Left lung (tissue), 10 donors: Measurements from ENCODE around the gene LRPPRC. TPM values are rescaled to one million over a fixed set of nuclear protein-coding genes. Genes with fewer than 3 reads are reported as not detected.
A peak's percentile ranks its signal among the peaks of the same experiment; 100 is the strongest.

Experiments
- ATAC-seq: fragments of 200-7000 bp; cut with Tn5 transposase; one replicate; pipeline ENCODE4 v1.9.1; 2020; ENCODE audit warnings: moderate library complexity
- DNase-seq, 4 donors: peaks; one replicate each; pipeline ENCODE4 v3.0.0-alpha.2; 2013 to 2020
- H3K27ac ChIP-seq, 2 donors: fragments of 200-600 bp; sonication (generic) in 1 of 2; one replicate each; pipeline versions ENCODE4 v1.5.0 to v1.8.0; 2020 to 2021
- H3K27me3 ChIP-seq, 2 donors: fragments of 200-600 bp; sonication (generic) in 1 of 2; one replicate each; pipeline versions ENCODE4 v1.5.0 to v1.8.0; 2020 to 2021
- H3K36me3 ChIP-seq, 2 donors: fragments of 200-600 bp; sonication (generic) in 1 of 2; one replicate each; pipeline versions ENCODE4 v1.5.0 to v1.8.0; 2020 to 2021
- H3K4me1 ChIP-seq, 2 donors: fragments of 200-600 bp; one replicate each; pipeline ENCODE4 v1.8.0; 2021
- H3K4me3 ChIP-seq, 2 donors: fragments of 200-600 bp; sonication (generic) in 1 of 2; one replicate each; pipeline versions ENCODE4 v1.5.0 to v1.8.0; 2020 to 2021; ENCODE audit warnings: mild to moderate bottlenecking in 1 of 2
- H3K9me3 ChIP-seq, 2 donors: fragments of 200-600 bp; sonication (generic) in 1 of 2; one replicate each; pipeline versions ENCODE4 v1.5.0 to v1.8.0; 2020 to 2021
- CTCF ChIP-seq, 2 donors: fragments of 200-600 bp; sonication (generic) in 1 of 2; IDR thresholded peaks; one replicate each; pipeline versions ENCODE4 v1.5.0 to v1.8.0; 2021; ENCODE audit warnings: antibody characterized with exemption in 2 of 2
- intact Hi-C, 2 donors: fragments of 100-400 bp; cut with DNase I; formaldehyde crosslinking; loops; one replicate each; pipeline versions ENCODE4 v1.11.2 to v1.14.2; 2022
- polyA plus RNA-seq, 6 donors: library from polyadenylated mRNA; unstranded; fragments of 120-200 nt; gene quantifications; one replicate each; pipeline ENCODE4 v1.2.1, GENCODE V29; 2013; ENCODE audit not compliant: insufficient read length in 6 of 6
- total RNA-seq, 2 donors: library from RNA; stranded (reverse); fragmentation: NEBNext Ultra II Directional; extraction: Animal tissue kit (Norgen Biotek cat#: 25700); gene quantifications; one replicate each; pipeline ENCODE4 v1.2.1, GENCODE V29; 2021
- donor health status: DM: no; HTN: yes; CAD: no.
- donor health status: DM: no; HTN: no; CAD: no.

Gene LRPPRC
- total and polyA plus RNA-seq, 8 donors: 63.1 to 112 (median 98.5) TPM

GRCh38 chr2:43984533-43984932, 11.3 kb downstream of the LRPPRC start:
- Histone ChIP-seq H3K9me3 (no peaks in the 10 kb centered on the region), H3K27me3 (no peaks in the 10 kb centered on the region), H3K4me3 (no peak overlapping the region), H3K36me3 (peaks cover 0 to 48% of the 10 kb centered on the region in 2 donors), H3K27ac (no peak overlapping the region), H3K4me1 (no peaks in the 10 kb centered on the region)
- DNase-seq: no peak
- ATAC-seq: no peak
- no peak for TF ChIP-seq CTCF (IDR thresholded peaks at IDR 0.05)
- intact Hi-C loops: no loop called here

- H3K36me3 ChIP-seq: peaks cover 0 to 55% of the 10 kb centered on the region in 2 donors
- no peak overlapping the region for H3K4me3 ChIP-seq
- no peak overlapping the region for H3K27ac ChIP-seq
- intact Hi-C loops: no loop called here
- DNase-seq (no peak), ATAC-seq (no peak)
- no peaks in the 10 kb centered on the region for H3K9me3 ChIP-seq
- no peaks in the 10 kb centered on the region for H3K27me3 ChIP-seq
- H3K4me1 ChIP-seq: no peaks in the 10 kb centered on the region
- TF ChIP-seq CTCF (IDR thresholded peaks at IDR 0.05): no peak
Observed at GRCh38 chr2:43980902-43981301, 14.9 kb downstream of the LRPPRC start.

- H3K9me3 ChIP-seq: no peaks in the 10 kb centered on the region
- H3K27me3 ChIP-seq: no peaks in the 10 kb centered on the region
- peaks cover 0 to 79% of the 10 kb centered on the region in 2 donors for H3K36me3 ChIP-seq
- ATAC-seq: no peak
- no peak for TF ChIP-seq CTCF (IDR thresholded peaks at IDR 0.05)
- H3K4me3 ChIP-seq: no peak overlapping the region
- intact Hi-C loops: no loop called here
- no peaks in the 10 kb centered on the region for H3K4me1 ChIP-seq
- no peak overlapping the region for H3K27ac ChIP-seq
- DNase-seq: peak in 1 of 4 donors; percentile 24
Observed at GRCh38 chr2:43977677-43978375, 18.0 kb downstream of the LRPPRC start.

GRCh38 chr2:43960921-43961320, 34.9 kb downstream of the LRPPRC start:
- Histone ChIP-seq H3K4me1 (no peaks in the 10 kb centered on the region), H3K27me3 (no peaks in the 10 kb centered on the region), H3K27ac (no peak overlapping the region), H3K4me3 (no peak overlapping the region), H3K36me3 (peaks cover 0 to 89% of the 10 kb centered on the region in 2 donors), H3K9me3 (no peaks in the 10 kb centered on the region)
- intact Hi-C loops: no loop called here
- no peak for DNase-seq
- no peak for ATAC-seq
- no peak for TF ChIP-seq CTCF (IDR thresholded peaks at IDR 0.05)

GRCh38 chr2:43958397-43959275, 37.2 kb downstream of the LRPPRC start:
- no peak overlapping the region for H3K4me3 ChIP-seq
- no peaks in the 10 kb centered on the region for H3K27me3 ChIP-seq
- intact Hi-C loops: no loop called here
- H3K9me3 ChIP-seq: no peaks in the 10 kb centered on the region
- H3K27ac ChIP-seq: no peak overlapping the region
- peak; percentile 34 for ATAC-seq
- H3K36me3 ChIP-seq: peaks cover 0 to 96% of the 10 kb centered on the region in 2 donors
- no peak for DNase-seq
- TF ChIP-seq CTCF (IDR thresholded peaks at IDR 0.05): no peak
- no peaks in the 10 kb centered on the region for H3K4me1 ChIP-seq
